ENCODE data around the gene PTH.

GRCh38 chr11:13473013-13473722 lies 22.6 kb downstream of the PTH start:
- no peak for TF ChIP-seq CTCF (conservative IDR thresholded peaks at IDR 0.05; ENCODE audit: low read length)
- TF ChIP-seq EZH2phosphoT487 (IDR thresholded peaks at IDR 0.05; ENCODE audit: borderline replicate concordance): no peak
